ENCODE measurements around the gene RBM44.

GRCh38 chr2:237872178-237872887 lies 73.8 kb downstream of the RBM44 start:
- TF ChIP-seq POLR2A (IDR thresholded peaks at IDR 0.05) (no peak), CTCF (IDR thresholded peaks at IDR 0.05) (no peak)
